Left renal pelvis (tissue), 4 donors: Measurements from ENCODE around the gene FLG2. TPM values are rescaled to one million over a fixed set of nuclear protein-coding genes. Genes with fewer than 3 reads are reported as not detected.
"Not testable (repeated sequence)": the region's sequence is repeated elsewhere in the genome, so short reads cannot be mapped to it uniquely, and the experiment has no call there.

Experiments used
- DNase-seq, 4 donors: peaks; one replicate each; pipeline ENCODE4 v3.0.0-alpha.2; 2013; ENCODE audit warnings: low read depth in 4 of 4, low spot score in 3 of 4
- polyA plus RNA-seq, 4 donors: library from polyadenylated mRNA; unstranded; fragments of 120-200 nt; gene quantifications; one replicate each; pipeline ENCODE4 v1.2.1, GENCODE V29; 2013; ENCODE audit not compliant: insufficient read length in 4 of 4

The FLG2 gene
- polyA plus RNA-seq, 4 donors, result 0.05 to 0.20 (median 0.15) TPM

DNA sequence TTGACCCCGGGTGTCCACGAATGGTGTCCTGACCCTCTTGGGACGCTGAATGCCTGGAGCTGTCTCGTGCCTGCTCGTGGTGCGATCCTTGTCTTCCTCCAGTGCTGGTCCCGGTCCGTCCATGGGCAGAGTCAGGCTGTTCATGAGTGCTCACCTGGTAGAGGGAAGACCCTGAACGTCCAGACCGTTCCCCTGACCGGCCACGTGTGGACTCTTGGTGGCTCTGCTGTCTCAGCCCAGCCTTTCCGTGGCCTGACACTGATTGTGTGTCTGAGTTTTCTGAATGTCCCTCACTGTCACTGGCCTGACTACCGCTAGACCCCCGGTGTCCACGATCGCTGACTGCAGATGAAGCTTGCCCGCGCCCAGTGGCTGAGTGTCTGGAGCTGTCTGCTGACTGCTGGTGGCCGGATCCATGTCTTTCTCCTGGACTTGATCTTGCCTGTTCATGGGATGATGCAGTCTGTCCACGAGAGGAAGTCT lies 46.4 kb downstream of the FLG2 start:
- no peak for DNase-seq

DNA sequence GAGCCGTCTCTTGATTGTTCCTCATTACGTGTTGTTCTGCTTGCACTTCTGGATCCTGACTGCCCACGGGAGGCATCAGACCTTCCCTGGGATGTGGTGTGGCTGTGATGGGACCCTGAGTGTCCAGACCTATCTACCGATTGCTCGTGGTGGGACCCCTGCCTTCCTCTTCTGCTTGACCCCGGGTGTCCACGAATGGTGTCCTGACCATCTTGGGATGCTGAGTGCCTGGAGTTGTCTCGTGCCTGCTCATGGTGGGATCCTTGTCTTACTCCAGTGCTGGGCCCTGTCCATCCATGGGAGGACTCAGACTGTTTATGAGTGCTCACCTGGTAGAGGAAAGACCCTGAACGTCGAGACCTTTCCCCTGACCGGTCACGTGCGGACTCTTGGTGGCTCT lies 47.6 kb downstream of the FLG2 start:
- not testable (repeated sequence) for DNase-seq

DNA sequence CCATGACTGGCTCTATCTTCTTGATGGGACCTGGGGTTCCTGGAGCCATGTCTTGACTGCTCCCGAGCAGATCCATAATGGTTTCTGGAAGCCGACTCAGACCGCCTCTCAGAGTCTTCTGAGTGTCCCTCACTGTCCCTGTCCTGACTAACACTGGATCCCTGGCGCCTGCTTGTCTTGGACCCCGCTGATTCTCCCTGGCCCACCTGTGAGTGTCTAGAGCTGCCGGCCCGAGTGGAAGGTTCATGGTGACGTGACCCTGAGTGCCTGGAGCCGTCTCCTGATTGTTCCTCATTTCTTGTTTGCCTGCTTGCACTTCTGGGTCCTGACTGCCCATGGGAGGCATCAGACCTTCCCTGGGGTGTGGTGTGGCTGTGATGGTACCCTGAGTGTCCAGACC lies 49.9 kb downstream of the FLG2 start:
- no peak for DNase-seq

DNA sequence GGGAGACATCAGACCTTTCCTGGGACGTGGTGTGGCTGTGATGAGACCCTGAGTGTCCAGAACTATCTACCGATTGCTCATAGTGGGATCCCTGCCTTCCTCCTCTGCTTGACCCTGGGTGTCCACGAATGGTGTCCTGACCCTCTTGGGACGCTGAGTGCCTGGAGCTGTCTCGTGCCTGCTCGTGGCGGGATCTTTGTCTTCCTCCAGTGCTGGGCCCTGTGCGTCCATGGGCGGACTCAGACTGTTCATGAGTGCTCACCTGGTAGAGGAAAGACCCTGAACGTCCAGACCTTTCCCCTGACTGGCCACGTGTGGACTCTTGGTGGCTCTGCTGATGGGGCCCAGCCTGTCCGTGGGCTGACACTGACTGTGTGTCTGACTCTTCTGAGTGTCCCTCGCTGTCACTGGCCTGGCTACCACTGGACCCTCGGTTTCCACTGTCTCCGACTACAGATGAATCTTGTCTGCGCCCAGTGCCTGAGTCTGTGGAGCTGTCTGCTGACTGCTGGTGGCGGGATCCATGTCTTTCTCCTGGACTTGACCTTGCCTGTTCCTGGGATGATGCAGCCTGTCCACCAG lies 50.4 kb downstream of the FLG2 start:
- not testable (repeated sequence) for DNase-seq

DNA sequence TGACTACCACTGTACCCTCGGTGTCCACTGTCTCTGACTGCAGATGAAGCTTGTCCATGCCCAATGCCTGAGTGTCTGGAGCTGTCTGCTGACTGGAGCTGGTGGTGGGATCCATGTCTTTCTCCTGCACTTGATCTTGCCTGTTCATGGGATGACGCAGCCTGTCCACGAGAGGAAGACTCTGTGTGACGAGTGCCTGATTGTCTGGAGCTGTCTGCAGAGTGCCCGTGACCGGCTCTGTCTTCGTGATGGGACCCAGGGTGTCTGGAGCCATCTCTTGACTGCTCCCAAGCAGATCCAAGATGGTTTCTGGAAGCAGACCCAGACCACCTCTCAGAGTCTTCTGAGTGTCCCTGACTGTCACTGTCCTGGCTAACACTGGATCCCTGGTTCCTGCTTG lies 51.0 kb downstream of the FLG2 start:
- not testable (repeated sequence) for DNase-seq

DNA sequence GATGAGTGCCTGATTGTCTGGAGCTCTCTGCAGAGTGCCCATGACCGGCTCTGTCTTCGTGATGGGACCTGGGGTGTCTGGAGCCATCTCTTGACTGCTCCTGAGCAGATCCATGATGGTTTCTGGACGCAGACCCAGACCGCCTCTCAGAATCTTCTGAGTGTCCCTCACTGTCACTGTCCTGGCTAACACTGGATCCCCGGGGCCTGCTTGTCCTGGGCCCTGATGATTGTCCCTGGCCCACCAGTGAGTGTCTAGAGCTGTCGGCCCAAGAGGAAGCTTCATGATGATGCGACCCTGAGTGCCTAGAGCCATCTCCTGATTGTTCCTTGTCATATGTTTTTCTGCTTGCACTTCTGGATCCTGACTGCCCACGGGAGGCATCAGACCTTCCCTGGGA lies 51.8 kb downstream of the FLG2 start:
- not testable (repeated sequence) for DNase-seq

DNA sequence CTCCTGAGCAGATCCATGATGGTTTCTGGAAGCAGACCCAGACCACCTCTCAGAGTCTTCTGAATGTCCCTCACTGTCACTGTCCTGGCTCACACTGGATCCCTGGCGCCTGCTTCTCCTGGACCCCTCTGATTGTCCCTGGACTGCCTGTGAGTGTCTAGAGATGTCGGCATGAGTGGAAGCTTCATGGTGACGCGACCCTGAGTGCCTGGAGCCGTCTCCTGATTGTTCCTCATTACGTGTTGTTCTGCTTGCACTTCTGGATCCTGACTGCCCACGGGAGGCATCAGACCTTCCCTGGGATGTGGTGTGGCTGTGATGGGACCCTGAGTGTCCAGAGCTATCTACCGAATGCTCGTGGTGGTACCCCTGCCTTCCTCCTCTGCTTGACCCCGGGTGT lies 53.7 kb downstream of the FLG2 start:
- DNase-seq, result not testable (repeated sequence)

DNA sequence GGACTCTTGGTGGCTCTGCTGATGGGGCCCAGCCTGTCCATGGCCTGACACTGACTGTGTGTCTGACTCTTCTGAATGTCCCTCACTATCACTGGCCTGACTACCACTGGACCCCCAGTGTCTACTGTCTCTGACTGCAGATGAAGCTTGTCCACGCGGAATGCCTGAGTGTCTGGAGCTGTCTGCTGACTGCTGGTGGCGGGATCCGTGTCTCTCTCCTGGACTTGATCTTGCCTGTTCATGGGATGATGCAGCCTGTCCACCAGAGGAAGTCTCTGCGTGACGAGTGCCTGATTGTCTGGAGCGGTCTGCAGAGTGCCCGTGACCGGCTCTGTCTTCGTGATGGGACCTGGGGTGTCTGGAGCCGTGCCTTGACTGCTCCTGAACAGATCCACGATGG lies 55.0 kb downstream of the FLG2 start:
- not testable (repeated sequence) for DNase-seq

DNA sequence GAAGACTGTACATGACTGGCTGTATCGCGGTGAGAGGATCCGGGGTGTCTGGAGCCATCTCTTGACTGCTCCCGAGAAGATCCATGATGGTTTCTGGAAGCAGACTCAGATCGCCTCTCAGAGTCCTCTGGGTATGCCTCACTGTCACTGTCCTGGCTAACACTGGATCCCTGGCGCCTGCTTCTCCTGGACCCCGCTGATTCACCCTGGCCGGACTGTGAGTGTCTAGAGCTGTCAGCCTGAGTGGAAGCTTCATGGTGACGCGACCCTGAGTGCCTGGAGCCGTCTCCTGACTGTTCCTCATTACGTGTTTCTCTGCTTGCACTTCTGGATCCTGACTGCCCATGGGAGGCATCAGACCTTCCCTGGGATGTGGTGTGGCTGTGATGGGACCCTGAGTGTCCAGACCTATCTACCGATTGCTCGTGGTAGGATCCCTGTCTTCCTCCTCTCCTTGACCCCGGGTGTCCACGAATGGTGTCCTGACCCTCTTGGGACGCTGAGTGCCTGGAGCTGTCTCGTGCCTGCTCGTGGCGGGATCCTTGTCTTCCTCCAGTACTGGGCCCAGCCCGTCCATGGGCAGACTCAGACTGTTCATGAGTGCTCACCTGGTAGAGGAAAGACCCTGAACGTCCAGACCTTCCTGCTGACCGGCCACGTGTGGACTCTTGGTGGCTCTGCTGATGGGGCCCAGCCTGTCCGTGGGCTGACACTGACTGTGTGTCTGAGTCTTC lies 56.5 kb downstream of the FLG2 start:
- DNase-seq, result not testable (repeated sequence)

Other genes with a start within 250 kb of the FLG2 start
- gene TCHH, start 244.6 kb downstream of the FLG2 start, polyA plus RNA-seq, result under 1 TPM; 0.05 to 0.14 (median 0.07) TPM
- not detected for gene RPTN, start 200.8 kb downstream of the FLG2 start, polyA plus RNA-seq
- gene HRNR, start 135.8 kb downstream of the FLG2 start, polyA plus RNA-seq, result 1 to 10 TPM in 1 of 4 donors, under 1 TPM in 3; 0.13 to 1.1 (median 0.56) TPM
- 1 to 10 TPM; 2.0 to 3.0 (median 2.6) TPM for gene FLG, start 34.8 kb downstream of the FLG2 start, polyA plus RNA-seq
- gene CRNN, start 54.3 kb upstream of the FLG2 start, polyA plus RNA-seq, result not detected
- not detected for gene LCE5A, start 150.8 kb upstream of the FLG2 start, polyA plus RNA-seq
- not detected for gene CRCT1, start 154.5 kb upstream of the FLG2 start, polyA plus RNA-seq
- not detected for gene LCE3E, start 206.8 kb upstream of the FLG2 start, polyA plus RNA-seq
- not detected for gene LCE3D, start 220.5 kb upstream of the FLG2 start, polyA plus RNA-seq
- gene LCE3C, start 240.2 kb upstream of the FLG2 start, polyA plus RNA-seq, result not detected